ENCODE results near the gene HAVCR2. TPM values are rescaled to one million over a fixed set of nuclear protein-coding genes. Genes with fewer than 3 reads are reported as not detected.

The HAVCR2 gene
- total and polyA plus RNA-seq, 2 experiments from 2014 or later, result 0.49 TPM; not detected in 1

GRCh38 chr5:157059093-157059539 lies 49.7 kb downstream of the HAVCR2 start, which contains the start of gene HAVCR1:
TSS of gene HAVCR1 (minus strand) at chr5:157059116. CDS start at chr5:157057943, 1,173 bp downstream.
- Histone ChIP-seq H3F3A (replicated peaks; ENCODE audit: low read depth) (no peaks in the 10 kb centered on the region), H3K4me3 (no peak within 1 kb of the TSS), H3K9me2 (ENCODE audit: insufficient read depth) (no peaks in the 10 kb centered on the region), H3K36me3 (ENCODE audit: insufficient read depth) (no peaks in the 10 kb centered on the region), H2AFZ (peak within 1 kb of the TSS; percentile 63), H3K27ac (ENCODE audit: low read depth) (no peak within 1 kb of the TSS), H3K4me1 (ENCODE audit: insufficient read depth) (no peaks in the 10 kb centered on the region), H3K27me3 (ENCODE audit: insufficient read depth) (no peaks in the 10 kb centered on the region), H4K20me1 (replicated peaks; ENCODE audit: insufficient read depth) (no peaks in the 10 kb centered on the region), H3K79me2 (replicated peaks; ENCODE audit: insufficient read depth) (no peaks in the 10 kb centered on the region), H3K4me2 (no peak within 1 kb of the TSS)
- Mint-ChIP-seq H3K4me1 (no peaks in the 10 kb centered on the region), H3K4me3 (no peak within 1 kb of the TSS), H3K9me3 (peaks cover 1% of the 10 kb centered on the region; the same call in 1 of the 3 replicates), H3K27ac (no peak within 1 kb of the TSS), H3K36me3 (ENCODE audit: low read depth) (no peaks in the 10 kb centered on the region), H3K27me3 (ENCODE audit: insufficient read depth, low read depth, poor library complexity) (peaks cover 5% of the 10 kb centered on the region)
- ATAC-seq (no peak), DNase-seq (ENCODE audit: low spot score) (no peak)
- TF ChIP-seq REST (IDR thresholded peaks at IDR 0.05; ENCODE audit: unreplicated experiment) (no peak), STAT1 (IDR thresholded peaks at IDR 0.05; ENCODE audit: unreplicated experiment) (no peak), EZH2 (IDR thresholded peaks at IDR 0.05; ENCODE audit: low read depth, unreplicated experiment) (no peak), NANOG (IDR thresholded peaks at IDR 0.05; ENCODE audit: borderline replicate concordance) (no peak), CREB1 (CRISPR knock-in tag; IDR thresholded peaks at IDR 0.05; ENCODE audit: low read depth) (no peak), JUNB (IDR thresholded peaks at IDR 0.05; ENCODE audit: unreplicated experiment) (no peak), ZNF331 (CRISPR knock-in tag; IDR thresholded peaks at IDR 0.05; ENCODE audit: low read depth) (no peak), ETS1 (IDR thresholded peaks at IDR 0.05) (no peak), POLR2AphosphoS5 (IDR thresholded peaks at IDR 0.05; ENCODE audit: low read depth) (no peak), EZH2phosphoT487 (IDR thresholded peaks at IDR 0.05; ENCODE audit: unreplicated experiment) (no peak), ZNF462 (CRISPR knock-in tag; IDR thresholded peaks at IDR 0.05) (no peak), ZNF114 (CRISPR knock-in tag; IDR thresholded peaks at IDR 0.05) (no peak), CTCF (conservative IDR thresholded peaks at IDR 0.05; ENCODE audit: low read depth in 2 of 2) (no peak)

Data from GM23338 (cell line).